KMS-11 (cell line): Measurements from ENCODE around the gene DCT.

ENCODE experiments used
- H2AFZ ChIP-seq: fragments of 200-600 bp; sonication (generic); 2 replicates; pipeline ENCODE4 v1.6.1; 2016; ENCODE audit warnings: antibody characterized with exemption, mixed run types, low read depth
- H3K27ac ChIP-seq: fragments of 200-600 bp; sonication (generic); 2 replicates; pipeline ENCODE4 v1.6.1; 2016; ENCODE audit warnings: mild to moderate bottlenecking, mixed run types
- H3K27me3 ChIP-seq: fragments of 200-600 bp; sonication (generic); 2 replicates; pipeline ENCODE4 v1.6.1; 2017; ENCODE audit warnings: mild to moderate bottlenecking, low read depth, mixed run types, moderate library complexity; ENCODE audit not compliant: insufficient read depth
- H3K36me3 ChIP-seq: fragments of 200-600 bp; sonication (generic); 2 replicates; pipeline ENCODE4 v1.6.1; 2017; ENCODE audit warnings: mild to moderate bottlenecking, mixed run types; ENCODE audit not compliant: insufficient read depth
- H3K4me1 ChIP-seq: fragments of 200-600 bp; sonication (generic); 2 replicates; pipeline ENCODE4 v1.6.1; 2016; ENCODE audit warnings: mild to moderate bottlenecking, low read depth, mixed run types; ENCODE audit not compliant: poor library complexity, severe bottlenecking
- H3K4me2 ChIP-seq: fragments of 200-600 bp; sonication (generic); 2 replicates; pipeline ENCODE4 v1.7.0; 2016; ENCODE audit warnings: mild to moderate bottlenecking, mixed run types
- H3K4me3 ChIP-seq: fragments of 200-600 bp; sonication (generic); IDR thresholded peaks from 2 replicates; pipeline ENCODE4 v1.6.1; 2017; ENCODE audit warnings: low read depth, low read length, mixed read lengths; ENCODE audit not compliant: insufficient read depth
- H3K79me2 ChIP-seq: fragments of 200-600 bp; sonication (generic); 2 replicates; pipeline ENCODE4 v1.6.1; 2016; ENCODE audit warnings: low read depth, mixed run types; ENCODE audit not compliant: insufficient read depth
- H3K9ac ChIP-seq: fragments of 200-600 bp; sonication (generic); 2 replicates; pipeline ENCODE4 v1.6.1; 2016; ENCODE audit warnings: mild to moderate bottlenecking, mixed run types
- H4K20me1 ChIP-seq: fragments of 200-600 bp; sonication (generic); 2 replicates; pipeline ENCODE4 v1.6.1; 2016; ENCODE audit warnings: mild to moderate bottlenecking, mixed run types; ENCODE audit not compliant: insufficient read depth
- TF ChIP-seq, protein P1 (sequence below): fragments of 200-600 bp; sonication (generic); conservative IDR thresholded peaks from 2 replicates; pipeline ENCODE4 v1.6.1; 2017; ENCODE audit warnings: low read depth, mild to moderate bottlenecking, antibody characterized with exemption, low read length, moderate library complexity, mixed read lengths

The DCT gene

DNA sequence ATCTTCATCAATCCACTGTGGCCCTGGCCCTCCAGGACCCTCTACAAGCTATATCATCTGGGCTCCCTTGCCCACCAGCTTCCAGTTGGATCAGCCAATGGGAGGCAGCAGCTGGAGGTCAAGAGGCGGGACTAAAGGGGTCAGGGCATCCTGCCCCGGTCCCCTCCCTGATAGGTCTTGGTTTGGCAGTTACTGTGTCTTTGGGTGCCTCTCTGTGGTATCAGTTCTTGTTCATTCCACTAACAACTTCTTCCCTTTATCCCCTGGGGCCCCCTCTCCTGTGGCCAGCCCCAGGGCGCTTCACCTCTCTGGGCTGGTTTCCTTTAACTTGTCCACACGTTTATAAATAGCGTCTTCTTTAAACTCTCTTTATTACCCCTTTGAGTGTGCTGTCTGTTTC, 83.6 kb downstream of the DCT start:
- TF ChIP-seq, protein P1, sequence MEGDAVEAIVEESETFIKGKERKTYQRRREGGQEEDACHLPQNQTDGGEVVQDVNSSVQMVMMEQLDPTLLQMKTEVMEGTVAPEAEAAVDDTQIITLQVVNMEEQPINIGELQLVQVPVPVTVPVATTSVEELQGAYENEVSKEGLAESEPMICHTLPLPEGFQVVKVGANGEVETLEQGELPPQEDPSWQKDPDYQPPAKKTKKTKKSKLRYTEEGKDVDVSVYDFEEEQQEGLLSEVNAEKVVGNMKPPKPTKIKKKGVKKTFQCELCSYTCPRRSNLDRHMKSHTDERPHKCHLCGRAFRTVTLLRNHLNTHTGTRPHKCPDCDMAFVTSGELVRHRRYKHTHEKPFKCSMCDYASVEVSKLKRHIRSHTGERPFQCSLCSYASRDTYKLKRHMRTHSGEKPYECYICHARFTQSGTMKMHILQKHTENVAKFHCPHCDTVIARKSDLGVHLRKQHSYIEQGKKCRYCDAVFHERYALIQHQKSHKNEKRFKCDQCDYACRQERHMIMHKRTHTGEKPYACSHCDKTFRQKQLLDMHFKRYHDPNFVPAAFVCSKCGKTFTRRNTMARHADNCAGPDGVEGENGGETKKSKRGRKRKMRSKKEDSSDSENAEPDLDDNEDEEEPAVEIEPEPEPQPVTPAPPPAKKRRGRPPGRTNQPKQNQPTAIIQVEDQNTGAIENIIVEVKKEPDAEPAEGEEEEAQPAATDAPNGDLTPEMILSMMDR: no peak
- no peaks in the 10 kb centered on the region for H3K4me1 ChIP-seq
- H2AFZ ChIP-seq: no peak overlapping the region
- H3K4me3 ChIP-seq: no peak overlapping the region
- H3K79me2 ChIP-seq: no peaks in the 10 kb centered on the region
- H3K4me2 ChIP-seq: no peak overlapping the region
- no peaks in the 10 kb centered on the region for H3K36me3 ChIP-seq
- no peaks in the 10 kb centered on the region for H3K27me3 ChIP-seq
- no peak overlapping the region for H3K27ac ChIP-seq
- H3K9ac ChIP-seq: no peak overlapping the region
- H4K20me1 ChIP-seq: no peaks in the 10 kb centered on the region

DNA sequence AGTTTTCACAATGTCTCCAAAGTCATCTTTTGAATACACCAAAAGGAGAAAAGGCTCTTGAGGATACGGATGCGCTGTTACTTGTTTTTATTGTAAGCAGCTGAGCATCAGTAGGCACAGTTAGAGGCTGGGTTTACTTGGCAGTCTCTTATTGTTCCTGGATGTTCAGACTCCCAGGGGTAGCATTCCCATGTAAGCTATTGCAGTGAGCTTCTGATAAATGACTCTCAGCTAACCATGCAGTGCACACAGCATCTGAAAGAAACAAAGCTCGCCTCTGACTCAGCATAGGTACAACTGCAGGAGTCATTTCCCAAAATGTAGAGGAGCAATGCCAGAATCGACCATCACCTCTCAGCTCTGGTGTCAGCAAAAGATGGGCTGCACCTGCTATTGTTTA, 84.8 kb downstream of the DCT start:
- no peaks in the 10 kb centered on the region for H3K27me3 ChIP-seq
- H2AFZ ChIP-seq: no peak overlapping the region
- H3K4me3 ChIP-seq: no peak overlapping the region
- no peak overlapping the region for H3K27ac ChIP-seq
- H4K20me1 ChIP-seq: no peaks in the 10 kb centered on the region
- no peak overlapping the region for H3K4me2 ChIP-seq
- TF ChIP-seq, protein P1: no peak
- H3K9ac ChIP-seq: no peak overlapping the region
- H3K79me2 ChIP-seq: no peaks in the 10 kb centered on the region
- H3K4me1 ChIP-seq: no peaks in the 10 kb centered on the region
- no peaks in the 10 kb centered on the region for H3K36me3 ChIP-seq

DNA sequence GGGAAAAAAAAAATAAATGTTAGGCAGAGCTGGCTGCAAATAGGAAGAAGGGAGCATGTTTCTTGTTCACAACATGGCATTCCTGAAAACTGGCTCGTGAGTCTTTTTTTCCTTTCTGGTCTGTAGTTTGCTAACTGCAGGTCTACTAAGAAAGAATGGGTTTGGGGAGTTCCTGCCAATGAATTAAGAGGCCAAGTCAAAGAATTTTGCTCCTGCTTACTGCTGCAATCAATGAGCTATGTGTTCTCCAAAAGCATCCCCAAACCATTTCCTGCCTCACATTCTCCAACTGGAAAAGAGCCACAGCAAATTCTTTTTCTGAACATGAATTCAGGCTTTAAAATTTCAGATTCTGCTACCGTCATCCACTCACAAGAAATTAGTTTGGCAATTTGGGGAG, 88.6 kb downstream of the DCT start:
- TF ChIP-seq, protein P1: no peak
- no peak overlapping the region for H2AFZ ChIP-seq

DNA sequence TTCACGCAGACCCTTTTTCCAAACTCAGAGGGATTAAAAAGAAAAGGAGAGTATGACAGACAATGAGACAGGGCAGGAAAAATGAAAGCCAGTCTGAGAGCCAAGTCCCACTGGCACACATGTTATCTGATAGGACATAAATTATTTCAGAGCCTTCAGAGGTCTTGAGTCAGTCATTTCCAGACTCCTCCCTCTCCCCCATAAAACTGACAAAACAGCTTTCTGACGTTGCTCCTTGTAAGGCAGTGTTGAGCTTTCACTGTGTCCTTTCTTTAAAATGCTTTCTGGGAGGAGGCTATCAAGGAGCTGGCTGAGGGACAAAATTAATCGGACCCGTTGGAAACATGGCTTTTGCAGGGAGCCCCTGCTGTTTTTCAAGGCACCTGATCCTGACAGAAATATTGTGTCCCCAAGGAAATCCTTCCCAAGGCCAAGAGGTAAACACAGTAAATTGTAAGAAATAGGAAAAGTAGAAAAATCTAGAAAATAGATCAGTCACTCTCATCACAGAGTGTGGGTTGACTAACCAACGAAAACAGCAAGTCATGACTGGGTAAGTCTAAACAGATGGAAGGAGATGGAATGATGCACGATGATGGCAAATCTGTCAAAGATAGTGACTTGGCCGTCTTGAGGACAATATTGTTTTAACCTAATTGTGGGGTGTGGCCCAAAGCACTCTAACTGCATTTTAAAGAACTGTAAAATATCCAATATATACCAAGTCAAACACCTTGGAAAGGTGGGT, 89.7 kb downstream of the DCT start:
- Histone ChIP-seq H3K79me2 (no peaks in the 10 kb centered on the region), H3K36me3 (no peaks in the 10 kb centered on the region), H3K9ac (no peak overlapping the region), H3K4me1 (no peaks in the 10 kb centered on the region), H3K27ac (no peak overlapping the region), H3K27me3 (no peaks in the 10 kb centered on the region), H3K4me3 (no peak overlapping the region), H3K4me2 (no peak overlapping the region), H2AFZ (no peak overlapping the region), H4K20me1 (no peaks in the 10 kb centered on the region)
- TF ChIP-seq, protein P1: no peak

More for the DNA sequence above, 88.6 kb downstream of the DCT start:
- Histone ChIP-seq H3K4me3 (no peak overlapping the region), H3K79me2 (no peaks in the 10 kb centered on the region), H3K4me2 (no peak overlapping the region), H3K4me1 (no peaks in the 10 kb centered on the region), H3K9ac (no peak overlapping the region), H3K27me3 (no peaks in the 10 kb centered on the region), H3K36me3 (no peaks in the 10 kb centered on the region), H3K27ac (no peak overlapping the region), H4K20me1 (no peaks in the 10 kb centered on the region)
